GM21423 (cell line): ENCODE data around the gene RPL11.
A peak's percentile ranks its signal among the peaks of the same experiment; 100 is the strongest.
"Not testable (repeated sequence)": the region's sequence is repeated elsewhere in the genome, so short reads cannot be mapped to it uniquely, and the experiment has no call there.

Experiments used
- ATAC-seq: cut with Tn5 transposase; IDR thresholded peaks from one replicate; pipeline ENCODE4 v1.9.1; 2021; ENCODE audit warnings: mild to moderate bottlenecking, moderate library complexity; ENCODE audit not compliant: unreplicated experiment

The RPL11 gene

DNA sequence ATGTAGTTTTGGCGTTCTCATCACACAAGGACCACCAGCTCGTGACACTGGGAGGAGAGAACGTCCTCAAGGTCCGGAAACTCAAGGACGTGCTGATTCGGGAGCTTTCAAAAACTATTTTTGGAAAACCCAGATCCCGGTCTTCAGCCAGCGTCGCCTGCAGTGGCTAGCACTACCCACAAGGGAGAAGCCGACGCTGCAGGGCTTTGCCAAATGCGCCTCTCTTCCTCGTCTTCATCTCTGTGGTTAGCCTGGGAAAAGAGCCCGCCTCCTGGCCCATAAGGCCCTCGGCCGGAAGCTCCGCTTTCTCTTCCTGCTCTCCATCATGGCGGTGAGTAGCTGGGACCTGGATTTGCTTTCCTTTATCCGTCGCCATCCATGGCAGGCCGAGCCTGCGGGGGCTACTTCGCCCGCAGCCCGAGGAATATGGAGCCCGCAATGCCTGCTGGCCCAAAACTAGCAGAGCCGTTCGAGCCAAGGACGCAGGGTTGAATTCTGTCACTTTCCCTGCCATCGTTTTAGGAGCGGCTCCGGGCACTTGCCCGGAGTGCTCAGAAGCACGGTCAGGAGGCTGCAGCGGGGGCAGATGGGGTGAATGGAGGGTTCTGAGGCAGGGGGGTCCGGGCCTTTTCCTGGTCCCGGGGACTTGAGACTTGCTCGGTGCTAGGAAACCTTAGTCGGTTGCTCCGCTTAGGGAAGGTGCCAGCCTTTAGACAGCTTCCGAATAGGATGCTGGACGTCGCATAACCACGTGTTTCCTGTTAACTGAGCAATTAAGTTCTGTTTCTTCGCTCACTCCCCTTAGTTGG, at the start of gene RPL11:
TSS of gene RPL11 (plus strand) at position 308 of the 809 bp plus-strand sequence. CDS start at position 326, 18 bp downstream.
- ATAC-seq = peak; percentile 93

DNA sequence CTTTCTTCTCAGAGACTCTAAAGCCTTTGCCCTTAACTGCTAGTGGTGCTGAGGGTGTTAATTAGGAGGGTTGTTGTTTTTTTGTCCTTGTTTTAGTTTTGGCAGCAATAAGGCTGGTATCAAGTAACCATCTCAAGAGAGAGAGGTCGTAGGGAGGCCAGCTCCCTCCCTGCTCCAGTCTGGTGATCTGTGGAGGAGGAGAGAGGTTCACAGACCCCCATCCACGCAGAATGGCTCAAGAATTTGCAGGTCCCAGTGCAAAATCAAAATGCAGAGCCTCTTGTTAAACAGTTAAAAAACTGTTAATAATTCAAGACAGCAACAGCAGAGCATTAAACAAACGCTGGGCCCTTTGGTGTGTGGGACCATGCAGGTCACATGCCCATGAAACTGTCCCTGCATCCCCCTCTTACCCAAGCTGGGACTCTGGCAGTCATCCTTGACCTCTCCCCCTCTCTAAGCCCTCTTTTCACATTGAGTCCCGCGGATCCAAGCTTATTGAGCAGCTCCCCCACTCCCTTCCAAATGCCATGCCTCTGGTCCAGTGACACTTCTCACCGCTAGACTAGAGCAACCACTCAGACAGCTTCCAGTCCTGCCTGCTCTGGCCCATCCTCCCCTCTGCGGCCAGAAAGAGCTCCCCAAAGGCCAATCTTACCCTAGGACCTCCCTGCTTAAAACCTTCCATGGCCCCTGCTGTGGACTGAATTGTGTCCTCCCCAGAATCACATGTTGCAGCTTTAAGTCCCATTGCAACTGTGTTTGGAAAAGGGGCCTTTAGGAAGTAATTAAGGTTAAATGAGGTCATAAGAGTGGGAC, 47.7 kb upstream of the RPL11 start:
- ATAC-seq = no peak

DNA sequence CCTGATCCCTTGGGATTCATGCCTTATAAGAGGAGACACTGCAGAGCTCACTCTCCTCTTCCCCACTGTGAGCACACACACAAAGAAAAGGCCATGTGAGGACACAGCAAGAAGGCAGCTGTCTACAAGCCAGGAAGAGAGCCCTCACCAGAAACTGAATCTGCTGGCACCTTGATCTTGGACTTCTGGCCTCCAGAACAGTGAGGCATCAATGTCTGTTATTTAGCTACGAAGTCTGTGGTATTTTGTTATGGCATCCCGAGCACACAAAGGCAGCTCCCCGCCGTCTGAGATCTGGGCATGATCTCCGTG, 47.1 kb upstream of the RPL11 start:
- no peak for ATAC-seq

DNA sequence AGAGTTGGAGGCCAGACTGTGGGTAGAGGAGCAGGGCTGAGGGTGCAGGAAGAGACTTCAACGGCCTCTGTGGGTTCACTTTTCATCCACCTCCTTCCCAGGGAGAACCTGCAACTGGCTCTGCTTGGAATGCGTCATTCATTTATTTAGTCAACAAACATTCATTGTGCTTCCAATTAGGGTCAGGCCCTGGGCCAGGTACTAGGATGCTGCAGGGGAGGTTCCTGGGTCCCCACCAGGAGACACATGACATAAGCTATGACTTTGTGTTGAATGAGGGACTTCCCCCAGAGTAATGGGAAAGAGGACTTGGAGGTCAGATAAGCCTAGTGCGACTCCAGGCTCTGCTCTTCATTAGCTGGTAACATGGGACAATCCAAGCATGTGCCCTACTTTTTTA, 46.3 kb upstream of the RPL11 start:
- no peak for ATAC-seq

DNA sequence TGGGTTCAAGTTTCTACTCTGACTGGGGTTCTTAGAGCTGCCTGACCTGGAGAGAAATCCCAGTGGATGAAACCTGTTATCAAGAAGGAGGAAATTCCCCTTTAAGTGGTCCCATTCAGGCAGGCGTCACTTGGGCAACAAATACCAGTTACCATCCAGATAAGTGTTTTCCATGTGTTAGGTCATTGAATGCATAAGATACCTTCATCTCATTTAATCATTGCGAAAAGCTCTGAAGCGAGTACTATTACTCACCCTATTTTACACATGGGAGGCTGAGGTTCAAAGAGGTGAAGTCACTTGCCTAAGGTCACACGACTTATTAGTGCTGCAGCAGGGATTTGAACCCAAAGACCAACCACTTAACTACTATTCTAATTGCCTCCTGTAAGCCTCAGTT, 45.5 kb upstream of the RPL11 start:
- ATAC-seq = no peak

DNA sequence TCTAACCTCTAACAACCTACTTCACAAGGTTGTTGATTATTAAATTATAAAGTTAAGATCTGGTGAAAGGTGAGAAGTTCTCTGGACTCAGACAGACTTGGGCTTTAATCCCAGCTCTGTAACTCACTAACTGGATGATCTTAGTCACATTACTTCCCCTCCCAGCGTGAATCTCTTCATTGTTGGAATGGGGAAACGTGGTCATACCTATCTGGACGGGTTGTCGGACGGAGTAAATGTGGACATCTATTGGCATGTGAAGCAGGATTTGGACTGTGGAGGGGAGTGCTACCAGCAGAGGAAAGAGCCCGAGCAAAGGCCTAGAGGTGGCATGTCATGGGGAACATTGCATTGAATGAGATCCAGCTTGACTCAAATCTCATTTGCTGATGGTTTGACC, 45.1 kb upstream of the RPL11 start:
- no peak for ATAC-seq

DNA sequence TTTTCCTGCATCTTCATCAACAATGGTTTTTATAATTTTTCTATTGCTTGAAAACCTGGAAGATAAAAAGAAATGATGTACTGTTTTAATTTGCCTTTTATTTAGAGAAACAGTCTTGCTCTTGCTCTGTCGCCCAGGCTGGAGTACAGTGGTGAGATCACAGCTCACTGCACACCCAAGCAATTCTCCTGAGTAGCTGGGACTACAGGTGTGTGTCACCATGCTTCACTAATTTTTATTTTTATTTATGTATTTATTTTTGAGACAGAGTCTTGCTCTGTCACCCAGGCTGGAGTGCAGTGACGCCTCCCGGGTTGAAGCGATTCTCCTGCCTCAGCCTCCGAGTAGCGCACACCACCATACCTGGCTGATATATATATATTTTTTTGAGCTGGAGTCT, 43.0 kb upstream of the RPL11 start:
- ATAC-seq = no peak

DNA sequence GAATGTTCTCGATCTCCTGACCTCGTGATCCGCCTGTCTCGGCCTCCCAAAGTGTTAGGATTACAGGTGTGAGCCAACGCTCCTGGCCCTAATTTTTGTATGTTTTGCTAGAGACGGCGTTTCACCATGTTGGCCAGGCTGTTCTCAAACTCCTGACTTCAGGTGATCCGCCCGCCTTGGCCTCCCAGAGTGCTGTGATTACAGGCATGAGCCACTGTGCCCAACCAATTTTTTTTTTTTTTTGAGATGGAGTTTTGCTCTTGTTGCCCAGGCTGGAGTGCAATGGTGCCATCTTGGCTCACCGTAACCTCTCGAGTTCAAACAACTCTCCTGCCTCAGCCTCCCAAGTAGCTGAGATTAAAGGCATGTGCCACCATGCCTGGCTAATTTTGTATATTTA, 42.4 kb upstream of the RPL11 start:
- ATAC-seq = not testable (repeated sequence)

DNA sequence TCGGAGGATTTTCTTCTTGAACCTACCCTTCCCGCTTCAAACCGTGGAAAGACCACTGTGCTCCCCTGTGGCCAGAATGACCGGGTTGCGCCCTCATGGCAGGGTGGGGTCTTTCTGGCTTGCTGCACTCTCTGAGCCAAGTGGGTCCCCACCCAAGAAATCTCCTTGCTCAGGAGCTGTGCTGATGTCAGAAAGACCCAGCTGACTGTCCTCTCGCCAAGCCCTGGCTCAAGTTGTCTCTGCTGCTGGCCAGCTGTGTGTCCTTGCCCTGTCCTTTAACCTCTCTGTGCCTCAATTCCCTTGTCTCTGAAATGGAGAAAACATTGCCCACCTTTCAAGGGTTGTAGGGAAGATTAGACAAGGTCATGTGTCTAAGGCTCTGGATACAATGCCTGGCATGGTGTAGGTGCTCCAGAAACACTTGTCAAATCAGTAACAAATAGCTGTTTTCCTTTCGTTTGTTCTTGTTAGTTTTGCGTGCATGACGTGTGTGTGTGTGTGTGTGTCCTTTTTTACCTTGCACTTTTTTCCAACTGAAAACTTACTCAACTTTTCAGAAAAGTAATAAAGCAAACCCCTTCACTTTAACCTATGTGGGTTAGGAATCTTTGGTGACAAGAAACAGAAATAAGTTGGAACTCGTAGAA, 41.1 kb upstream of the RPL11 start:
- no peak for ATAC-seq

DNA sequence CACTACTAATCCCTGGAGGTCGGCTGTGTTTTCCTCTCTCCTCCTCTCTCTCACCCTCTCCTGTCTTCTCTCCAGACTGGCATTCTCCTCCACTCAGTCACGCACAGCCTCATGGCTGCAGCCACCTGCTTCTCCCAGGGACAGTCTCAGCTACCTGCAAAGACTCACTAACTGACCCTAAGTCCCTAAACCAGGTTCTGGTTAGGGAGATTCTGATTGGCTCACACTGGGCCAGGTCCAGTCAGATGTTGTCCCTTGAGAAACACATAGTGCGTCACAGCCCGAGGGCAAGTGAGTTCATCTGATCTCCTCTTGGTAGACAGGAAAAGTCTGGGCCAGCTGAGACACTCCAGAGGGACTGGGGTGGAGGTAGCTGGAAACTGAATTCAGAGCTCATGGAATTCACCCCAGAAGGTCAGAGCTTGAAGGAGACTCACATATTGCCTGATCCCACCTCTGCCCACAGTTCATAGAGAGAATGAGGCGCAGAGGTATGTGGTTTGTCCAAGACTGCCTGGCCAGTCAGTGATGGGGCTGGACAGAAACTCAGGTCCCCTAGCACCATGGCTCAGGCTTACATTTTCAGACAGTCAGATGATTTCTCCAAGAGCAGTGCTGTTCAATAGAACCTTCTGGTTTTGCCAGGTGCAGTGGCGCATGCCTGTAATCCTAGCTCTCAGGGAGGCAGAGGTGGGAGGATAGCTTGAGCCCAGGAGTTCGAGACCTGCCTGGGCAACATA, 40.4 kb upstream of the RPL11 start:
- no peak for ATAC-seq

DNA sequence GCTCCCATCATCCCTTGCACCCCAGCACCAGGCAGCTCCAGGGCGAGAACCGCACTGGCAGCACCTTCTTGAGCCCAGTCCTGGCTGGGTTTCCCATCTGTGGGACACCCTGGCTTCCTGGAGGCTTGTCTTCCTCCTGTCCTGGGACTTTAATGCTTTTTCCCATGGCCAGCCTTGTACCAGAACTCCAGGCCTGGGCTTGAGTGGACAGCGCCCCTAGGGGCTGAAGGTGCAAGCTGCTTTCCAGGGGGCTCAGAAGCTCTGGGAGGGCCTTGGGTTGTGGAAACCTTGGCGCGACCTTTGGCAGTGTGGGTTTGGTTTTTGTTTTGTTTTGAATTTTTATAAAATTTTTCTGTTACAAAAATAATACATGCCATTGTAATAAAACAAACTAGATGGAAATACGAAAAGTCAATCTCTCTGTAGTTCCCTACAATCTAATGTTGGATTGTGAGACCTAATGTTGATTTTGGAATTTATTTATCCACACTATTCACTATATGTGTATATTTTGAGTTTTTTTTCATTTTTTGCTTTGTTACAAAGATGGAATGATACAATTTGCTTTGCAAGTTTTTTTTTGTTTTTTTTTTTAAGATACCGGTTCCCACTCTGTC, 33.8 kb upstream of the RPL11 start:
- no peak for ATAC-seq

DNA sequence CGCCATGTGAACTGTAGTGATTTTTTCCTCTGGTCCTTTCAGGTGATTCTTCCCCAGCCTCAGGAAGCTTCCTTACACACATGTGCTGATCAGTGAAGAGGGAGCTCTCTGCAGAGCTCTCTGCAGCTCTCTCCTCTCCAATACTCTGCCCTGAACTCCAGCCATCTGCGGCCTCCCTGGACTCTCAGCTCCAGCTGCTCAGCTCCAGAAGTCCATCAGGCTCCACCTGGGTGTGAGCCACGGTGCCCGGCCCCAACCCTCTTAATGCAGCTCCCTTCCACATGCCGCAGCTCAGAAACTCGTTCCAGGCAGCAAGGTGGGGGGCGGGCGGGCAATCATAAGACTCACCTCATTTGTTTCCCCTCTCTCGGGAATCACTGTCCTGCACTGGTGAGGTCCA, 30.9 kb upstream of the RPL11 start:
- ATAC-seq = no peak

DNA sequence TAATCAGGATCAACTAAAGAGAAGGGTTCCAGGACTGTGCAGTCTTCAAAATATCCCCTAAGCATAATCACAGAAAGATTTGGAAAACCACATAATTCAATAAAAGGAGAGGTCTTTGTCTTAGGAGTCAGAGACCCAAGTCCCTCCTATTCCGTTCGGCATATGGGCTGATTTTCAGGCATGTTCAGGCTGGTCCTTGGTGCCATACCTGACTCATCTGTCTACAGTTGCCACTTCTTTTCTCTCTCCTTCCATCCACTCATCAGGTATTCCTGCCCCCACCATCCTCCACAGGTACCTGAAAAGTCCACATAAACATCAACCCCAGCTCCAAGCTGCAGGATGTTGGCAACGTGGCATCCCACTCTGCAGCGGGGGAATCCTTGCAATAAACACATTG, 29.7 kb upstream of the RPL11 start:
- ATAC-seq = no peak

DNA sequence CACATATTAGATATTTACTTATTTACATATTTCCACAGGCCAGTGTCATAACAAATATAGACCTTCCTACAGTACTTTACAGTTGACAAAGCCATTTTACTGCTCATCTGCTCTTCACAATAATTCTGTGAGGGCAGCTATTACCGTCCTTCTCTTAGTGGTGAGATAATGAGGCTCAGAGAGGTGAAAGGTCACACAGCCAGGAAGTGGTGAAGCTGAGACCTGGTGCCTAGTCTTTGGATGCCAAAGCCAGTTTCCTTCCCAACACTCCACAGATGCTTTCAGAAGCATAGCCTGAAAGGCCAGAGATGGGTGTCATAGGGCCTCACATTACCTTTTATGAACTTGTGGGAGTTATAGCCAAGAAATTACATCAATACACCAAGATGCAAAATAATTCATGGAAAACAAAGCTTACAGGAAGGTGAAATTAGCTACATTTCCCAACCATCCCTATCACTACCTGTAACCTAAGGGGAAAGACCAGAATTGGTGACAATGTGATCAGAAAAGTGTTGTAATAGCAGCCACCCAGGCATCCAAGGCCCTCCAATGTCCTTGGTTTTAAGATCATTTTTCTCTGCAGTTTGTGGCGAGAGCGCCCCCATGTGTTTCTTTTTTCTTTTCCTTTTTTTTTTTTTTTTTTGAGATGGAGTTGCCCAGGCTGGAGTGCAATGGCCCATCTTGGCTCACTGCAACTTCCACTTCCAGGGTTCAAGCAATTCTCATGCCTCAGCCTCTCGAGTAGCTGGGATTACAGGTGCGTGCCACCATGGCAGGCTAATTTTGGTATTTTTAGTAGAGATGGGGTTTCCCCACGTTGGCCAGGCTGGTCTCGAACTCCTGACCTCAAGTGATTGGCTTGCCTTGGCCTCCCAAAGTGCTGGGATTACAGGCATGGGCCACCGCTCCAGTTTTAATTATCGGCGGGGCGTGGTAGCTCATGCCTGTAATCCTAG, 26.5 kb upstream of the RPL11 start:
- ATAC-seq = no peak

DNA sequence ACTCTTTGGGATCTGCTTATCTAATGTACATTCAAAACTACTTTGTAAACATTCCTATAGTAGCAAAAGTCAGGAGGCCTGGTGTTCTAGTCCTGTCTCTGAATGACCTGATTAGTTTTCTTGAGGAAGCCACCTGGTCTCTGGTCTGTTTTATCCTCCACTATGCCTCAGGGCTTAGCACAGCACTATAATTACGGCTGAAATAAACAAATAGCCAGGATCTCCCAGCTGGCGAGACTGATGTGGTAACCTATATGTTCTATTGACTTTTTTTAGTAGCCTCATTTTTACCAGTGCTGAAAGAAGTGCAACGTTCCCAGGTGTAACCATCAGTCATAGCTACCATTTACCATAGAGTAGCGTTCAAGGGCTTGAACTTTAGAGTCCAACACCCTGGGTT, 24.2 kb upstream of the RPL11 start:
- ATAC-seq = no peak

DNA sequence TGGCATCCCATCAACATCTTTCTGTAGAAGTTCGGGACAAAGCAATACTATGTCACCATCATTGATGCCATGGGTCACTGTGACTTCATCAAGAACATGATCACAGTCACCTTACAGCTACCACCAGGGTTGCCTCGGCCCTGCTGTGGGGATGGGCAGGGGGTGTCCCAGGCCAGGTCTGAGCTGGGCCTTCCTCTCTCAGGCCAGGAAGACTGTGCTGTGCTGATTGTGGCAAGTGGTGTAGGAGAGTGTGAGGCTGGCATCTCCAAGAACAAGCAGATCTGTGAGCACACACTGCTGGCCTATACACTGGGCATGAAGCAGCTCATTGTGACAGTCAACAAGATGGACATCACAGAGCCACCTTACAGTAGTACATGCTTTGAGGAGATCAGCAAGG, 20.9 kb upstream of the RPL11 start:
- ATAC-seq = no peak

DNA sequence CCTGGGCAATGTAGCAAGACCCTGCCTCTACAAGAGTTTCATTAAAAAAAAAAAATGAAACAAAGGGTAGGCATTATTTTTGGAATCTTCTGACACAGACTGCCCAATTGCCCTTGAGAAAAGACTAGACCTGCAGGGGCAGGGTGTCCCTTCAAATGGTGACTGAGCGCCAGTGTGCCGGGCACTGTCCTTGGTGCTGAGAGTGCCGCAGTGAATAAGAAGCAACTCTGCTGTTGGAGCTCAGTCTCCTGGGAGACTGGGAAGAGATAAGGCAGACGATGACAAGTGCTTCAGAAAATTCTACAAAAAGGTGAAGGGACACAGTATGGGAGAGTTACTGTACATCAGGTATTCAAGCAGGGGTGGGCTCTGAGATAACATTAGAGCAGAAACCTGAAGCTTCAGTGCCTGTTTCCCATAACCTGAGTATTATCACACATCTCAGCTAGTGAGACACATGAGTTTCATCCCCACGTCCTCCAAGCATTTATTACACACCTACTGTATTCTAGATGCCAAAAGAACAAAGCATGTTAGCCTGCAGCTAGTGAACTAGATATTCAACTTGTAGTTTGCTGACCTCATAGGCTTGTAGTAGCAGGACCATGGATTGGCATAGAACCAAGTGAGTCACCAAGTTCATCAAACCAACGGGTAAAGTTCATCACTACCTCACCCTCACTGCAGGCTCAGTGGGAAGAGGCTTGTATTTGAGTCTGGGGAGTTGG, 18.4 kb upstream of the RPL11 start:
- ATAC-seq = no peak

DNA sequence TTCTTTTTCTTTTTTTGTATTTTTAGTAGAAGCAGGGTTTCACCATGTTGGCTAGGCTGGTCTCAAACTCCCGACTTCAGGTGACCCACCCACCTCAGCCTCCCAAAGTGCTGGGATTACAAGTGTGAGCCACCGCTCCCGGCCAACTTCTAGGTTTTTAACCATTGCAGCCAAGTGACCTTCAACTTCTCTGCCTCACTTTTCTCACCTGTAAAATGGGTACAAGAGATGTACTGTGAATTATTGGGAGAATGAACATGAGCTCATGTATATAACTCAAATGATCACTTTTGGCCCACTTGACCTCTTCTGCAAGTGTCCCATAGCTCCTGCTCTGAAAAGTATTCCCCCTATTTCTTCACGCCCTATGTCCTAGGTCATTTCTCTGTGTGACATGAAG, 11.8 kb upstream of the RPL11 start:
- ATAC-seq = no peak

DNA sequence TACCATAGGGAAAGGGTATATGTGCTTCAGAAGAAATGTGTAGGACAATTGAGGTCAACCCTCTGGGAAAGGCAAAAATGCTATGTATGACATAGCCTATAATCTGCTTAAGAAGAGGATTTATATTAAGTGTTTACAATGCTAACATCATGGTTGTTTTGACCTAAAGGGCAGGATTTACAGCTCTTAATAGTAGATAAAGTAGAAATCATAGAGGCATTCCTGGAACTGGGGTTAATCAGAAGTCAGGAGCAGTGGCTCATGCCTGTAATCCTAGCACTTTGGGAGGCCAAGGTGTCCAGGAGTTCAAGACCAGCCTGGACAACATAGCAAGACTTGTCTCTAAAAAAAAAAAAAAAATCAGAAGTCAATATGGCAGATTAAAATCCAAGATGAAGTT, 8.7 kb upstream of the RPL11 start:
- no peak for ATAC-seq
